OCI-LY7 (cell line): ENCODE data around the gene CD5L.

Experiments
- CTCF ChIP-seq: fragments of 200-600 bp; sonication (generic); conservative IDR thresholded peaks from 2 replicates; pipeline ENCODE4 v1.5.1; 2014; ENCODE audit warnings: mild to moderate bottlenecking, antibody characterized with exemption, low read length, moderate library complexity, mixed read lengths
- EZH2phosphoT487 ChIP-seq: fragments of 200-600 bp; sonication (generic); IDR thresholded peaks from 2 replicates; pipeline ENCODE4 v1.6.1; 2018; ENCODE audit warnings: low read depth, borderline replicate concordance, mild to moderate bottlenecking, mixed run types, antibody characterized with exemption, low read length, moderate library complexity, mixed read lengths

DNA sequence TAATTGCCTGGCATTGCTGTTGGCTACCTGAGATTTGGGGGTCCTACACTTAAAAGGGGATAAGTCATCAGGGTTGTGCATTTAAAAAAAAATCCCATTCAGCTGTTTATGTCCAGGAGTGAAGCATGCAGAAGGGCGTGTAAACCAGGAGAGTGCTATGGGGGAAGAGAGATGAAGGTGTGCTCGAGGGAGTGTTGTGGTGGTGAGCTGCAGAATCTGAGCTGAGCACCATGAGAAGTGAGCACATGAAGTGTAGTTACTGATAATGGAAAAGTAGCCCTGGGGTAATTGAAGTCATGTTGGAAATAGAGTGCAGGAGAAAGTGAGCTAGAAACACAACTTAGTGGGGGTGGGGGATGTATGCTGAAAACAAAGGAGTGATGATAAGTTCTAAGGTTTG is 22.4 kb downstream of the CD5L start:
- TF ChIP-seq CTCF (no peak), EZH2phosphoT487 (no peak)
